SU-DHL-6 (cell line): ENCODE data around the gene CARD11.
A peak's percentile ranks its signal among the peaks of the same experiment; 100 is the strongest.

Source experiments
- H2AFZ ChIP-seq: fragments of 200-600 bp; sonication (generic); 2 replicates; pipeline ENCODE4 v1.6.1; 2014; ENCODE audit warnings: low read depth, mild to moderate bottlenecking, moderate library complexity, mixed read lengths, antibody characterized with exemption, low read length; ENCODE audit not compliant: severe bottlenecking
- H3F3A ChIP-seq: fragments of 200-600 bp; shearing (Covaris generic); 2 replicates; pipeline ENCODE4 v1.6.0; 2016; ENCODE audit warnings: antibody characterized with exemption, mild to moderate bottlenecking; ENCODE audit not compliant: insufficient read depth
- H3K27ac ChIP-seq: fragments of 200-600 bp; sonication (generic); 2 replicates; pipeline ENCODE4 v1.5.1; 2016; ENCODE audit warnings: low read depth, mild to moderate bottlenecking, low read length, moderate library complexity, mixed read lengths
- H3K27me3 ChIP-seq: fragments of 200-600 bp; sonication (generic), shearing (Covaris generic); 2 replicates; pipeline ENCODE4 v1.6.0; 2014; ENCODE audit warnings: mild to moderate bottlenecking, low read length
- H3K36me3 ChIP-seq: fragments of 200-600 bp; sonication (generic); 2 replicates; pipeline ENCODE4 v1.6.1; 2014; ENCODE audit warnings: mild to moderate bottlenecking, low read length, mixed read lengths
- H3K4me2 ChIP-seq: fragments of 300-600, 200-600 bp; shearing (Covaris generic), sonication (generic); 2 replicates; pipeline ENCODE4 v1.6.0; 2014; ENCODE audit warnings: low read length, low read depth, mild to moderate bottlenecking; ENCODE audit not compliant: poor library complexity, severe bottlenecking
- H3K4me3 ChIP-seq: fragments of 200-600 bp; sonication (generic); 2 replicates; pipeline ENCODE4 v1.5.1; 2014; ENCODE audit warnings: antibody characterized with exemption, low read length, mild to moderate bottlenecking, mixed read lengths; ENCODE audit not compliant: insufficient read depth, poor library complexity, severe bottlenecking
- H3K79me2 ChIP-seq: fragments of 200-600 bp; sonication (generic); 2 replicates; pipeline ENCODE4 v1.6.1; 2014; ENCODE audit warnings: mild to moderate bottlenecking, low read length, moderate library complexity; ENCODE audit not compliant: insufficient read depth
- H3K9ac ChIP-seq: fragments of 200-600 bp; sonication (generic); 2 replicates; pipeline ENCODE4 v1.7.0; 2014; ENCODE audit warnings: mild to moderate bottlenecking, low read length
- H3K9me2 ChIP-seq: fragments of 200-600 bp; sonication (generic); replicated peaks from 2 replicates; pipeline ENCODE4 v1.6.1; 2014; ENCODE audit warnings: low read length; ENCODE audit not compliant: insufficient read depth
- H3K9me3 ChIP-seq: fragments of 200-600 bp; sonication (generic); 2 replicates; pipeline ENCODE4 v1.6.1; 2014; ENCODE audit warnings: low read length, mixed read lengths; ENCODE audit not compliant: insufficient read depth
- H4K20me1 ChIP-seq: fragments of 200-600 bp; sonication (generic); 2 replicates; pipeline ENCODE4 v1.6.1; 2014; ENCODE audit warnings: low read depth, mild to moderate bottlenecking, antibody characterized with exemption, low read length, moderate library complexity, mixed read lengths
- CTCF ChIP-seq: fragments of 200-600 bp; sonication (generic); IDR thresholded peaks from one replicate; pipeline ENCODE4 v1.5.1; 2017; ENCODE audit warnings: antibody characterized with exemption, mild to moderate bottlenecking, low read length, moderate library complexity; ENCODE audit not compliant: insufficient read depth, poor library complexity, severe bottlenecking
- EZH2phosphoT487 ChIP-seq: fragments of 200-600 bp; sonication (generic), shearing (Covaris generic); conservative IDR thresholded peaks from 2 replicates; pipeline ENCODE4 v1.6.1; 2018; ENCODE audit warnings: mild to moderate bottlenecking, antibody characterized with exemption, low read length, moderate library complexity, mixed read lengths

Gene CARD11

GRCh38 chr7:2979201-2979631 lies 64.5 kb downstream of the CARD11 start:
- peak overlapping the region; percentile 70 for H3K4me2 ChIP-seq
- peak overlapping the region; percentile 50 for H3K4me3 ChIP-seq
- H3F3A ChIP-seq: peaks cover 22% of the 10 kb centered on the region
- H3K27me3 ChIP-seq: no peaks in the 10 kb centered on the region
- TF ChIP-seq CTCF (peak; percentile 52), EZH2phosphoT487 (no peak)
- H3K9me2 ChIP-seq: no peaks in the 10 kb centered on the region
- H3K27ac ChIP-seq: peak overlapping the region; percentile 86
- no peak overlapping the region for H2AFZ ChIP-seq
- no peaks in the 10 kb centered on the region for H4K20me1 ChIP-seq
- peaks cover 39% of the 10 kb centered on the region for H3K79me2 ChIP-seq
- no peaks in the 10 kb centered on the region for H3K36me3 ChIP-seq
- no peaks in the 10 kb centered on the region for H3K9me3 ChIP-seq
- H3K9ac ChIP-seq: peak overlapping the region; percentile 53

- Histone ChIP-seq H4K20me1 (no peaks in the 10 kb centered on the region), H2AFZ (no peak overlapping the region), H3K27ac (peak overlapping the region; percentile 86), H3K9me3 (no peaks in the 10 kb centered on the region), H3K9ac (peak overlapping the region; percentile 53), H3K9me2 (no peaks in the 10 kb centered on the region), H3F3A (peaks cover 22% of the 10 kb centered on the region), H3K36me3 (no peaks in the 10 kb centered on the region), H3K4me3 (peak overlapping the region; percentile 50), H3K79me2 (peaks cover 39% of the 10 kb centered on the region), H3K27me3 (no peaks in the 10 kb centered on the region), H3K4me2 (peak overlapping the region; percentile 70)
- TF ChIP-seq EZH2phosphoT487: no peak
- no peak for TF ChIP-seq CTCF
These were observed 65.3 kb downstream of the CARD11 start for GRCh38 chr7:2978408-2978807.

- Histone ChIP-seq H3K27ac (no peak overlapping the region), H2AFZ (no peak overlapping the region), H3K9me3 (no peaks in the 10 kb centered on the region), H4K20me1 (no peaks in the 10 kb centered on the region), H3K9me2 (no peaks in the 10 kb centered on the region), H3K9ac (no peak overlapping the region), H3K4me3 (no peak overlapping the region), H3K36me3 (no peaks in the 10 kb centered on the region), H3K27me3 (no peaks in the 10 kb centered on the region), H3F3A (peaks cover 20% of the 10 kb centered on the region), H3K79me2 (peaks cover 31% of the 10 kb centered on the region), H3K4me2 (no peak overlapping the region)
- TF ChIP-seq EZH2phosphoT487: no peak
- no peak for TF ChIP-seq CTCF
These were observed 67.8 kb downstream of the CARD11 start for GRCh38 chr7:2975821-2976371.
